HG03280 (cell line): ENCODE data around the gene KCNJ13.

ENCODE experiments used
- ATAC-seq: cut with Tn5 transposase; IDR thresholded peaks from one replicate; pipeline ENCODE4 v1.9.1; 2021; ENCODE audit warnings: mild to moderate bottlenecking, moderate library complexity; ENCODE audit not compliant: unreplicated experiment

The KCNJ13 gene

DNA sequence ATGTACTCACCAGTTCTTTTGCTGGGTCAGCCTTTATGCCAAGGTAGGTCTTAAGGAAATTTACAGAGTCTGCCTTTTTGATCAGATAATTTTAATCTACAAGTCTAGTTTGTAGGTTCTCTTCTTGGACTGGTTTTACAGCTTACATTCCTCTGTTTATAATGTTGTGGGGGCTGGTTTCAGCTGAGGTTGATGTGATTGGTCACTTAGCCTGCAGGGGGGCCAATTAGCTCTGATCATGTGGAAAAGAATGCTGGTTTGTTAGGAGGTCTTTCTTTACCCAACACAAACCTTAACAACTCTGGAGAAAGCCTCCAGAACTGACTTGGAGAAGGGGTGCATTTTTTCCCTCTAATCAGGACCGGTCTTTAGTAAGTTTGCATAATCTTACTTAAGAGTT, at the start of gene KCNJ13:
TSS of gene KCNJ13 (minus strand) at position 131 of the 400 bp plus-strand sequence. CDS start 5,203 bp downstream, outside the sequence.
- ATAC-seq: no peak

- no peak for ATAC-seq
Observed at GRCh38 chr2:232817756-232818155, 41.4 kb upstream of the KCNJ13 start.

DNA sequence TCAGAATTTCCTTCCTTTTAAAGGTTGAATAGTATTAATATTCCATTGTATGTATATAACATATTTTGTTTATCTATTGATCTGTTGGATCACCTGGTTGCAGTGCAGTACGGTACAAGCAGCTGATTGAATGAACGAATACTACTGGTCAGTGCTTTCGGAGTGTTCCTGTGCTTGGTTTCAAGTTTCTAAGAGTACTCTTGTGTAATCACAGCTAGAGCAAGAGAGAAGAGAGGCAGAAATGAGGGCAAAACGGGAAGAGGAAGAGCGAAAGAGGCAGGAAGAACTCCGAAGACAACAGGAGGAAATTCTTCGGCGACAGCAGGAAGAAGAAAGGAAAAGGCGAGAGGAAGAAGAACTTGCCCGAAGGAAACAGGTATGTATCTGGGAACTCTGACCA, 40.3 kb upstream of the KCNJ13 start:
- ATAC-seq: no peak

DNA sequence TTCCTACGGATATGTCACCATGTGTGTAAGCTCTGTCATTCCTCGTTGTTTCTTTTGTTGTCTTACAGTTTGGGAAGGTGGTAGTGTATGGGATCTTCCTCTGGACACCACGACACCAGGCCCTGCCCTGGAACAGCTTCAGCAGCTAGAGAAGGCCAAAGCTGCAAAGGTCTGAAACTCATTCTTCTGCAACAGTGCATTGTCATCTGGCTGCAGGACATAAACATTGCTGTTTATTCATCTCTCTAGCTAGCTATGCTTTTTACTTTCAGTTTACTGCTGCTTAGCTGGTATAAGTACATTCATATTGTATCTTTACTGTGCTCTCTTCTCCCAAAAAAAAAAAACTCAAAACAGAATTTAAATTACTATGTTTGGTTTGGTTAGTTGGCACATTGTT, 39.2 kb upstream of the KCNJ13 start:
- no peak for ATAC-seq

DNA sequence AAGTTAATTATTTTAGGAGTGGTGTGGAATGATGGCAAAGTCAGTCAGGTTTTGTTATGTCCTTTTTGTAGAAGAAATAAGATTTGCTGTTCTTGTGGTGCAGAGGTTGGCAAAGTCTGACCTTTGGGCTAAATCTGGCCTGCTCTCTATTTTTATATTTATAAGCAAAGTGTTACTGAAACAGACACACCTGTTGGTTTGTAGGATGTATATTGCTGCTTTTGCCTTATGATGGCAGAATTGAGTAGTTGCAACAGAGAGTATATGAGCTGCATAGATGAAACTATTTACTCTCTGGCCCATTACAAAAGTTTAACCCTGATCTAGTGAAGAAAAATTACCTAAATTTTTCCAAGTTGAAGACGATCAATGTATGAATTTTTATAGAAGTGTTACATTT, 34.1 kb upstream of the KCNJ13 start:
- no peak for ATAC-seq

DNA sequence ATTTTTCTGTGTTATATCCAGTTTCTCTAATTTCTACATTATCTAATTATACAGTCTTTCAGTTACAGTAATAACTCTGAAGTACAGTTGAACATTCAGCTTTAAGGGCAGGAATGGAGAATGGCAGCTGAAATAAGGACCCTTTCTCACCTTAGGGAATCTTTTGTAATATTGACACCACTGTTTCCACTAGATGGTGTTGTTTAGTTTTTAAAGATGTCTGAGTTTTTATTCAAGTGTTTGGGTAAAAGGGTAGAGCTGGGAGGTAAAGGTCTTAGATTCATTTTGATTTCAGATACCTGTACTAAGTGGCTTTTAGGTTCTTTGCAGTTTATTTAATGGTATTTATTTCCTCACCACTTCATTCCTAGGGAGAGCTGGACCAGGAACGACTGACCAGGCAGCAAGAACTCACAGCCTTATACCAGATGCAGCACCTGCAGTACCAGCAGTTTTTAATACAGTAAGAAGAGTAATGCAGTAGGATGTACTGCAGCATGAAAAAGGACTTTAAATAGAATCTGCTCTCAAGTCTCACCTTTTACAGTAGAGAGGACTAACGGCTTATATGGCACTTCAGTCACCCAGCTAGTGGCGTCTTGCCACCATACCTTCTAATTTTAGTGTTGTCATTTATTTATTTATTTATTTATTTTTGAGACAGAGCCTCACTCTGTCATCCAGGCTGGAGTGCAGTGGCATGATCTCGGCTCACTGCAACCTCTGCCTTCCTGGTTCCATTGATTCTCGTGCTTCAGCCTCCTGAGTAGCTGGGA, 33.2 kb upstream of the KCNJ13 start:
- ATAC-seq: no peak

DNA sequence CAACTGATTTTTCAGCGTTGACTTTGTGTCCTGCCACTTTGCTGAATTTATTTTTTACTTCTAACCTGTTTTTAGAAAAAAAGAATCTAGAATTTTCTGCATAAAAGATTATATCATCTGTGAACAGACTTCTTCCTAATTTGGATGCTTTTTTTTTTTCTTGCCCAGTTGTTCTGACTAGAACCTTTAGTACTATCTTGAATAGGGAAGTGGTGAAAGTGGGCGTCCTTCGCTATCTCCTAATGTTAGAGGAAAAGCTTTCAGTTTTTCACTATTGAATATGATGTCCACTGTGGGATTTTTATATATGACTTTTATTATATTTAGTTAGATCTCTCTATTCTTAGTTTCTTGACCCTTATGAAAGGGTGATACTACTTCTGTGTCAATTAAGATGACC, 25.7 kb upstream of the KCNJ13 start:
- ATAC-seq: no peak

DNA sequence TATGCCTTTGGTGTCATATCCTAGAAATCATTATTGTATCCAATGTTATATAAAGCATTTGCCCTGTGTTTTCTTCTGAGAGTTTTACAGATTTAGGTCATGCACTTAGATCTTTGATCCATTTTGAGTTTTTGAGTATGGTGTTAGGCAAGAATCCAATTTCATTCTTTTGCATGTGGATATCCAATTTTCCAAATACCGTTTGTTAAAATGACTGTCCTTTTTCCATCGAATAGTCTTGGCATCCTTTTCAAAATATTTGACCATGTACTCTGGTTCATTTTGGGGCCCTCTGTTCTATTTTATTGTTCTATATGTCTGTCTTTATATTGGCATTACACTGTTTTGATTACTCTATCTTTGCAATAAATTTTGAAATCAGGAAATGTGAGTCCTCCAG, 23.8 kb upstream of the KCNJ13 start:
- no peak for ATAC-seq

DNA sequence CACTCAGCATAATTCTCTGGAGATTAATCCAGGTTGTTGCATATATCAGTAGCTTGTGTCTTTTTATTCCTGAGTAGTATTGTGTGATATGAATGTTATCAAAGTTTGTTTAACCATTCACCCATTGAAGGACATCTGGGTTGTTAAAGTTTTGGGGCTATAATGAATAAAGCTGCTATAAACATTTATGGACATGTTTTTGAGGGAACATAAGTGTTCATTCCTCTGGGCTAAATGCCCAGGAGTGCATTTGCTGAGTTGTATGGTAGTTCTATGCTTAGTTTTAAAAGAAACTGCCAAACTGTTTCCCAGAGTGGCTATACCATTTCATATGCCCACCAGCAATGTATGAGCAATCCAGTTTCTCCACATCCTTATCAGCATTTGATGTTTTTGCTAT, 21.8 kb upstream of the KCNJ13 start:
- ATAC-seq: no peak

GRCh38 chr2:232795920-232796319, 19.6 kb upstream of the KCNJ13 start:
- no peak for ATAC-seq

- ATAC-seq: no peak
Observed at GRCh38 chr2:232794981-232795380, 18.6 kb upstream of the KCNJ13 start.

DNA sequence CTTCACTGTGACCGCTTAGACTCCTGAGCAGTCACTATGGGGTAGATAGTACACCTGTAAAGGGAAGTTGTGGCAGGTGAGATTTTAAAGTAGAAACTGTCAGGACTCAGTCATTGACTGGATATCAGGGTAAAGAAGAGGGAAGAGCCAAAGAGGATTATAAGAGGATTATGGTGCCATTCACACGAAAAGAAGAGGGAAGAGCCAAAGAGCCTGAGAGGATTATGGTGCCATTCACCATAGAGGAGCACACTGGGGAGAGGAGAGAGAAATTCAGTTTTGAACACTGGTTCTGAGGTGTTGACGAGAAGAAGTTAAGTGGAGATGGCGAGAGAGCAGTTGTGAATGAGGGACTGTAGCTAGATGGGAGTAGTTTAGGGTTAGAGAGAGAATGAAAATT, 16.9 kb upstream of the KCNJ13 start:
- ATAC-seq: no peak

GRCh38 chr2:232791518-232791917, 15.2 kb upstream of the KCNJ13 start:
- ATAC-seq: no peak

GRCh38 chr2:232789082-232789481, 12.7 kb upstream of the KCNJ13 start:
- ATAC-seq: no peak

DNA sequence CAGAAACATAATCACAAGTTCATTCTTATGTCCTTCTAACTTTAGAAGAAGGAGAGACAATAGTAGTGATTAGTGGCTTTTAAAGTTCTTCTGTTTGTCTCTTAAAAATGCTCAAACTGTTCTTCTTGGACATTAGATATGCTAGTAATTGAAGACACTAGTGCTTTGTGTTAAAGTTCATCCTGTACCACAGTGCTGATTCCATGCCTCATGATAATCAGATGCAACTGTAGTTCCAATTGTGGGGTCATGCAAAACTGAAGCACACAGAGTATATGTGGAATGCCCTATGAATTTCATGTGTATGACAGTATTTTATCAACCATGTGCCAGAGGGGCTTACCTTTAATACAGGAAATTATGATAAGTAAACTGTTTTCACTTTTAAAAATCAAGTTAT, 11.4 kb upstream of the KCNJ13 start:
- ATAC-seq: no peak

DNA sequence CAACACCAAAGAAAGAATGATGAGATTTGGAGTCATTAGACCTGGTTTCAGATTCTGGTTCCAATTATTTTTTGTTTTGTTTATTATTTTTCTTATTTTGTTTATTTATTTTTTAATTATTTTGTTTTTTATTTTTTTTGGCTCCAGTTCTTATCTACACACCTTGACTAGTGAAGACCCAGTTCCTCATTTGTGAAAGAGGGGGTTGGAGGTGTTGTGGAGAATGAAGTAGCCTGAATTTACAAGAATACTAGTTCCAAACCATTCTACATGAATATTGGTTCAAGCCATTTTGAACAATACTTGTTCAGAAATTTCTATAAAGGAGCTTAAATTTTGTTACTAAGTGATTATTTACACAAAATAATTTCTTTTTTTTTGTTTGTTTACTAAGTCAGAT, 6.9 kb upstream of the KCNJ13 start:
- ATAC-seq: no peak

GRCh38 chr2:232781765-232782164, 5.4 kb upstream of the KCNJ13 start:
- ATAC-seq: no peak

DNA sequence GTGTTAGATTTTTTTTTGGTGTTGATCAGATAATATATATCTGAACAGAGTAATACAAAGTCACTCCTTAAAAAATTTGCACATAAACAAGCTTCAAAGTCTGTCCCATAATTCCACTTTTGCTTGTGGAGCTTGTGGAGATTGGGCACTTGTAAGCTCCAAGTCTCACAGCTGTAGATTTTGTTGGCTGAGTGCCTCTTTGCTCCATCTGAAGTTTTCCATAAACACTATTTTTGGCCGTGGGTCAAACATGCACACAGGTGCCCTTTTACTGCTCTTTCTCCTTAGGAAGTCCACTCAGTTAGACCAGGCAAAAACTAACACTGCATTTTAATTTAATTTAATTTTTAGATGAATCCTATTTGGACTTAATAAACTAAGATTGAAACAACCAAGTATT, 3.6 kb upstream of the KCNJ13 start:
- ATAC-seq: no peak

DNA sequence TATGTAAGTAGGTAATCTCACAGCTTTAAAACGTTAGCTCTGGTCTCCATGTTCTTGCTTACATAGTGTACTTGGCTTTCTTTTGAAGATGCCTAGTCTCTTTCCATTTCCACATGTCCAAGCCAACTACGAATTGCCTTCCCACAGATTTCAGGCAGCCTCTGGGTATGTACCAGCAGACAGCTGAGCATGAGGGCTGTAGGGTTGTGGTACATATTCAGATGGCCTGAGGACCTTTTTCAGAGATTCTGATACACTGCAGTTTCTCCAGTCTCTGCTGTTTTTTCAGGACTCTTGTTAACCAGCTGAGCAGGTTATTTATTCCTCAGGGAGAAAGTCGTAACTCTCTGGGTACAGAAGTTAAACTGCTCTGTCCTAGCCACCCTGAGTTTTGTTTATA, 3.1 kb upstream of the KCNJ13 start:
- no peak for ATAC-seq

- no peak for ATAC-seq
Observed at GRCh38 chr2:232777276-232777675, 911 bp upstream of the KCNJ13 start.

DNA sequence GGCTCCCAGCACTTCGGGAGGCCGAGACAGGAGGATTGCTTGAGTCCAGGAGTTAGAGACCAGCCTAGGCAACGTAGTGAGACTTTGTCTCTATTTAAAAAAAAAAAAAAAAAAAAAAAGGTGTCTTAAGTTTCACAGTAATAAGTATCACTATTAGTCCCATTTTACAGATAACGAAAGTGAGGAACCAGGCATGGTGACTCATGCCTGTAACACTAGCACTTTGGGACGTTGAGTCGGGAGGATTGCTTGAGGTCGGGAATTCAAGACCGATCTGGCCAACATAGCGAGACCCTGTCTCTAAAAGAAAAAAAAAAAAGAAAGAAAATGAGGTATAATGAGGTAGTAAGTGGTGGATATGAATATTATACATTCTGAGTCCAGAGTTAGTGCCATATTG, 2.5 kb downstream of the KCNJ13 start:
- ATAC-seq: no peak

DNA sequence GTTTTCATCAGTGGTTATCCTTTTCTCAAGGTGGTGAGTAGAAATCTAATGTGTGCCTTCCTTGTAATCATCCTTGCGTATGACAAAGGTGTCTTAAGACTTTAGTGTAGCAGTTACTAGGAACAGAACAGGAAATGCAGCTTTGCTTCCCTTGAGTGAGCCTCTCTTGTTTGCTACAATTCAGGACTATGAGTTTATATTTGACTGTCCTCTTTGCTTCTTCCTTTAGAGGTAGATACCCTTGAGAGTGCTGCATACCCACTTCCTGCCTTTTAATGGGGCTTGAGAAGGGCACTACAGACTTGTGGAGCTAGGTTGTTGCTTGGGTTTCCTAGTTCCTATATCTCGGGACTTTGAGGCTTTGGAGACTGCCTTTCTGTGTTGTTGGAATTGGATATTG, 3.8 kb downstream of the KCNJ13 start:
- no peak for ATAC-seq

- ATAC-seq: no peak
Observed at GRCh38 chr2:232771870-232772269, 4.5 kb downstream of the KCNJ13 start.
